Duodenal mucosa (tissue), 2 donors: Measurements from ENCODE around the gene KBTBD2.

Source experiments
- H3K27ac ChIP-seq: one replicate; pipeline ENCODE4 v1.7.0; 2013; ENCODE audit warnings: low read depth, low read length
- H3K27me3 ChIP-seq, 2 donors: one replicate each; pipeline ENCODE4 v1.7.0; 2013; ENCODE audit warnings: low read length in 2 of 2, control low read depth in 1 of 2; ENCODE audit not compliant: insufficient read depth in 2 of 2, control insufficient read depth in 1 of 2
- H3K36me3 ChIP-seq, 2 donors: one replicate each; pipeline ENCODE4 v1.7.0; 2013; ENCODE audit warnings: low read length in 2 of 2, control low read depth in 1 of 2; ENCODE audit not compliant: insufficient read depth in 2 of 2, control insufficient read depth in 1 of 2
- H3K4me1 ChIP-seq, 2 donors: one replicate each; pipeline ENCODE4 v1.7.0; 2013; ENCODE audit warnings: low read length in 2 of 2, control low read depth in 1 of 2; ENCODE audit not compliant: insufficient read depth in 2 of 2, control insufficient read depth in 1 of 2
- H3K4me3 ChIP-seq, 2 donors: one replicate each; pipeline ENCODE4 v1.7.0; 2013; ENCODE audit warnings: low read length in 2 of 2, low read depth in 1 of 2
- H3K9ac ChIP-seq, 2 donors: one replicate each; pipeline ENCODE4 v1.7.0; 2013; ENCODE audit warnings: low read length in 2 of 2, low read depth in 1 of 2
- H3K9me3 ChIP-seq, 2 donors: one replicate each; pipeline ENCODE4 v1.7.0; 2013; ENCODE audit warnings: low read length in 2 of 2, control low read depth in 1 of 2; ENCODE audit not compliant: control insufficient read depth in 1 of 2

KBTBD2 gene

GRCh38 chr7:32894171-32894570 is 2.6 kb upstream of the KBTBD2 start:
- no peaks in the 10 kb centered on the region for H3K27me3 ChIP-seq
- H3K27ac ChIP-seq, result no peak overlapping the region
- no peaks in the 10 kb centered on the region for H3K9me3 ChIP-seq
- H3K4me3 ChIP-seq, result no peak overlapping the region
- no peak overlapping the region for H3K9ac ChIP-seq
- H3K4me1 ChIP-seq, result peaks cover 19 to 20% of the 10 kb centered on the region in 2 donors
- H3K36me3 ChIP-seq, result no peaks in the 10 kb centered on the region

- peak overlapping the region; percentile 97 for H3K27ac ChIP-seq
- H3K4me1 ChIP-seq, result peaks cover 19 to 20% of the 10 kb centered on the region in 2 donors
- H3K9me3 ChIP-seq, result no peaks in the 10 kb centered on the region
- no peaks in the 10 kb centered on the region for H3K36me3 ChIP-seq
- no peak overlapping the region for H3K9ac ChIP-seq
- no peaks in the 10 kb centered on the region for H3K27me3 ChIP-seq
- H3K4me3 ChIP-seq, result no peak overlapping the region
Measured at GRCh38 chr7:32893722-32894121, 2.2 kb upstream of the KBTBD2 start.

GRCh38 chr7:32893207-32893524 is 1.6 kb upstream of the KBTBD2 start:
- H3K4me3 ChIP-seq, result peak overlapping the region in 1 of 2 donors; percentile 75

GRCh38 chr7:32892521-32893206 is 1.1 kb upstream of the KBTBD2 start:
- Histone ChIP-seq H3K4me1 (peaks cover 20 to 28% of the 10 kb centered on the region in 2 donors), H3K27ac (peak overlapping the region; percentile 97), H3K9ac (peak overlapping the region; percentile 77 to 83), H3K9me3 (no peaks in the 10 kb centered on the region), H3K4me3 (peak overlapping the region; percentile 75 to 81), H3K36me3 (no peaks in the 10 kb centered on the region), H3K27me3 (no peaks in the 10 kb centered on the region)

More at GRCh38 chr7:32893207-32893524, 1.6 kb upstream of the KBTBD2 start:
- Histone ChIP-seq H3K27ac (peak overlapping the region; percentile 97), H3K9ac (peak overlapping the region; percentile 77 to 83), H3K36me3 (no peaks in the 10 kb centered on the region), H3K9me3 (no peaks in the 10 kb centered on the region), H3K4me1 (peaks cover 20 to 25% of the 10 kb centered on the region in 2 donors), H3K27me3 (no peaks in the 10 kb centered on the region)

GRCh38 chr7:32891800-32892520 is 400 bp upstream of the KBTBD2 start:
- Histone ChIP-seq H3K27ac (peak overlapping the region; percentile 97), H3K4me1 (peaks cover 24 to 35% of the 10 kb centered on the region in 2 donors), H3K9me3 (no peaks in the 10 kb centered on the region), H3K4me3 (peak overlapping the region; percentile 75 to 81), H3K36me3 (no peaks in the 10 kb centered on the region), H3K27me3 (no peaks in the 10 kb centered on the region), H3K9ac (peak overlapping the region; percentile 77 to 83)

GRCh38 chr7:32890793-32891042 is 842 bp downstream of the KBTBD2 start:
- Histone ChIP-seq H3K9ac (peak overlapping the region; percentile 86 to 97), H3K9me3 (no peaks in the 10 kb centered on the region), H3K27ac (peak overlapping the region; percentile 93), H3K4me3 (peak overlapping the region; percentile 81 to 93), H3K4me1 (peaks cover 26 to 40% of the 10 kb centered on the region in 2 donors), H3K27me3 (no peaks in the 10 kb centered on the region), H3K36me3 (no peaks in the 10 kb centered on the region)

- no peaks in the 10 kb centered on the region for H3K9me3 ChIP-seq
- H3K27me3 ChIP-seq, result no peaks in the 10 kb centered on the region
- H3K27ac ChIP-seq, result peak overlapping the region; percentile 93
- peaks cover 26 to 40% of the 10 kb centered on the region in 2 donors for H3K4me1 ChIP-seq
- H3K9ac ChIP-seq, result peak overlapping the region; percentile 86 to 97
- peak overlapping the region; percentile 81 to 93 for H3K4me3 ChIP-seq
- H3K36me3 ChIP-seq, result no peaks in the 10 kb centered on the region
Measured at GRCh38 chr7:32890010-32890792, 1.4 kb downstream of the KBTBD2 start.

GRCh38 chr7:32888505-32888904 is 3.1 kb downstream of the KBTBD2 start:
- Histone ChIP-seq H3K9me3 (no peaks in the 10 kb centered on the region), H3K36me3 (no peaks in the 10 kb centered on the region), H3K9ac (no peak overlapping the region), H3K4me1 (peaks cover 26 to 45% of the 10 kb centered on the region in 2 donors), H3K4me3 (no peak overlapping the region), H3K27me3 (no peaks in the 10 kb centered on the region), H3K27ac (no peak overlapping the region)

GRCh38 chr7:32887395-32887794 is 4.2 kb downstream of the KBTBD2 start:
- Histone ChIP-seq H3K9ac (no peak overlapping the region), H3K36me3 (no peaks in the 10 kb centered on the region), H3K9me3 (no peaks in the 10 kb centered on the region), H3K27me3 (no peaks in the 10 kb centered on the region), H3K4me3 (no peak overlapping the region), H3K27ac (no peak overlapping the region), H3K4me1 (peaks cover 16 to 35% of the 10 kb centered on the region in 2 donors)
